Activated T-helper 9 cell treated with anti-CD3 and anti-CD28 coated beads, Interleukin-2, amount 50 U/mL, for 16 hours (primary cell): ENCODE measurements around the gene GRIP2.
"Not testable (repeated sequence)": the region's sequence is repeated elsewhere in the genome, so short reads cannot be mapped to it uniquely, and the experiment has no call there.

Experiments
- DNase-seq: peaks from one replicate; pipeline ENCODE4 v3.0.0-alpha.2; 2020; ENCODE audit warnings: low read depth

GRIP2 gene

GRCh38 chr3:14520149-14520548, 20.0 kb downstream of the GRIP2 start:
- no peak for DNase-seq

DNA sequence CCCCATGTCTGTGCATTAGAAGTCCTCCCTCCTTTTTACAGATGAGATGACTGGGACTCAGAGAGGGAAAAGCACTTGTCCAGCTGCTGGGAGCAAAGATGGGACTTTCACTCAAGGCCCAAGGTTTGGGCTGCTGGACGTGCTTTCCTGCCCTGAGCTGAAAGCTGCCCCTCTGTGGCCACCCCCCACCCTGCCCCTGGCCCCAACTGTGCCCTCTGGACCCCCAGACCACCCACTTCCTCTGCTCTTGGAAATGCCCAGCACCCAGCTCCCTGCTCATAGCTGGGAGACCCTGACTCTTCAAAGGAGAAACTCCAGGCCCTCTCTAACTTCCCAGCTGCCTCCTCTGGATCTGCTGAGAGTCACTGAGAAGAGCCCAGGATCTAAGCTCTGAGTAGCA, 20.7 kb downstream of the GRIP2 start:
- DNase-seq = no peak

GRCh38 chr3:14518893-14519292, 21.2 kb downstream of the GRIP2 start:
- no peak for DNase-seq

DNA sequence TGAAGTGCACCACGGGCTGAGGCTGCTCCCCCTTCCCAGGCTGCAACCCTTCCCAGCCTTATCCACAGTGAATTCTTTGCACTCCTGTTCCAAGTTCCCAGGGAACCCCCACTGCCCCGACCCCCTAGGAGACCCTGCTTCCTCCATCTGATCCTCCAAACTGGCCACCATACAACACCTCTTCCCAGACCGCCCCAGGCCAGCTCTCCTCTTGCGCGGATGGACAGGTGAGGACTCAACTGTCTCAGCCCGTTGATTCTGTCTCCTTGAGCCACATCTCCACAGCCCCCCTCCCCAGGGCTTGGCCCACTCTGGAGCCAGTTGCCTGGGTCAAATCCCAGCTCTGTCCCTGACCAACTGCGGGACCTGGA, 21.7 kb downstream of the GRIP2 start:
- no peak for DNase-seq

DNA sequence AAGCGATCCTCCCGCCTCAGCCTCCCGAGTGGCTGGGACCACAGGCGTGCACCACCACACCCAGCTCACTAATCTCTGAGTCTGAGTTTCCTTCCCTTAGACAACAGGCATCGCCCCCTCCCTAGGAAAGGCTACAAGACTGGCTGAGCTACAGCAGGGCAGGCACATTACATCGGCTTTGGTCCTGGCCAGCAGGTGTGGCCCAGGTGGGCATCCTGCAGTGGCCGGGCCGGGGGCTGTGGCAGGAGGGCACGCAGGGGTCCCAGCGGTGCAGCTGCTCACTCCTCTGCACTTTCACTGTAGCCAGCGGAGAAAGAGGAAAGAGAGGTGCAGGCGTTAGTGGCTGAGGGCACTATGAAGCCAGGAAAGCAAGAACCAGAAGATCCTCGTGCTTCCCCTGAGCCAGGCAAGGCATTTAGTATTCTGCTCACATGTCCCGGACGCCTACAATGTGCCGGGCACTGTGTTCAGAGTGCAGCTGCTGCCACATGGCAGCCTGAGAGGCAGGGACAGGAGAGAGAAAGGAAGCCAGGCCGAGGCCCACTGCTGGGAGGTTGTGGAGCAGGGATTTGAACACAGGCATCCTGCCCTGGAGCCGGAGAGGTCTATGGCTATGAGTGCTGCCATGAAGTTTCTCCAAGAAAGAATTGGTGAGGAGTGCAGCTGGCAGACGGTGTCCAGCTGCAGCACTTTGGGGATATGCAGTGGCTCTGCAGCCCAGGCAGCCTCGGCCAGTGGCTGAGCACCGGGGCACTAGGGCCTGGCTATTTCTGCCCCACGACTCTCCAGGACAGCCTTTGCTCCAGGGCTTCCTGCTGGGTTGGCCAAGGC, 22.3 kb downstream of the GRIP2 start:
- no peak for DNase-seq

DNA sequence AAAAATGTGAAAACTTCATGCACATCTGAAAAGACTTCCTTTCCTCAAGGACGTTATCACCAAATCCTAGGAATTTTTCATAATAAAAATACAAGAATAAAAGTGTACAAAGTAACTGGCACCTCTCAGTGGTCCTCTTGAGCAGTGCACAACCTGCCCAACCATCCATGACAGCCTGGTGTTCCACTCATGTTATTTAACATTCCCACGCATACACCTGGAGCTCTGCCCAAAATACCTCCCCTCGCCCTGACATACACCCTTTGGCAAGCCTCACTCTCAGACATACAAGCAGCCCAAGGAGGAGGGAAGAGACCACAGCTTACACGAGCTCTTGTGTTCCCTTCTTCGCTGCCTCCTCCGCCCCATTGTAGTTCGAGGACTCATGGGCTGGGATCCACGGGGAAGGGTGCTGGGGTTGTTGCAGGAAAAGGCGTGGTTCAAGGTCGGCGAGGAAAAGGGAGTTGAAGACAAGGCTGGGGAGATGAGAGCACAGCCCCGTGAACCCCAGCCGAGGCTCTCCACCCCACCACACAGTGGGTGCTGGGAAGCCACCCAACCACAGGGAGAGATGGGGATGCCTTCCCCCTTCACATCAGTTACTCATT, 23.3 kb downstream of the GRIP2 start:
- no peak for DNase-seq

DNA sequence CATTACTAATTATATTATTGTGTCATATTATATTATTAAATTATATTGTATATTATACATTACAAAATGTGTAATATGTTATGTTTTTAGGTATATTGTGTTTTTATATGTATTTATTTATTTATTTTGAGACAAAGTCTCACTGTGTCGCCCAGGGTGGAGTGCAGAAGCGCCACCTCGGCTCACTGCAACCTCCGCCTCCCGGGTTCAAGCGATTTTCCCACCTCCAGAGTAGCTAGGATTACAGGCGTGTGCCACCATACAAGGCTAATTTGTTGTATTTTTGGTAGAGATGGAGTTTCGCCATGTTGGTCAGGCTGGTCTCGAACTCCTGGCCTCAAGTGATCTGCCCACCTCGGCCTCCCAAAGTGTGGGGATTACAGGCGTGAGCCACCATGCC, 24.6 kb downstream of the GRIP2 start:
- DNase-seq = not testable (repeated sequence)

GRCh38 chr3:14514323-14514720, 25.8 kb downstream of the GRIP2 start:
- no peak for DNase-seq

GRCh38 chr3:14513566-14514322, 26.4 kb downstream of the GRIP2 start:
- no peak for DNase-seq

DNA sequence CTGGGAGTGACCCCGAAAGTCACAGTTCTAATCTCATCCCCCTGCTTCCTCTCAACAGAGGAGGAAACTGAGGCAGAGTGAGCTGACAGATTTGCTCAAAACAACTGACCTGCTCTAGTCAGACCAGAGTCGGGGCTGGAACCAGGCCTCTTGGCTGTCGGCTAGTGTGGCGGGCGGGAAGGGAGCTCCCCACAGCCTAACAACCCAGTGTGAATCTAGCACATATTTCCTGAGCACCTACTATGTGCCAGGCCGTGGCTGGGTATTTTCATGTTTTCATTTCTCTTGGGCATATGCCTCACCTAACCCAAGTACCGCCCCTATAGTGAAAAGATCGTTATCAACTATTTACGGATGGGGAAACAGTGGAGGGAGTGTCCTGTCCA, 27.2 kb downstream of the GRIP2 start:
- DNase-seq = no peak

DNA sequence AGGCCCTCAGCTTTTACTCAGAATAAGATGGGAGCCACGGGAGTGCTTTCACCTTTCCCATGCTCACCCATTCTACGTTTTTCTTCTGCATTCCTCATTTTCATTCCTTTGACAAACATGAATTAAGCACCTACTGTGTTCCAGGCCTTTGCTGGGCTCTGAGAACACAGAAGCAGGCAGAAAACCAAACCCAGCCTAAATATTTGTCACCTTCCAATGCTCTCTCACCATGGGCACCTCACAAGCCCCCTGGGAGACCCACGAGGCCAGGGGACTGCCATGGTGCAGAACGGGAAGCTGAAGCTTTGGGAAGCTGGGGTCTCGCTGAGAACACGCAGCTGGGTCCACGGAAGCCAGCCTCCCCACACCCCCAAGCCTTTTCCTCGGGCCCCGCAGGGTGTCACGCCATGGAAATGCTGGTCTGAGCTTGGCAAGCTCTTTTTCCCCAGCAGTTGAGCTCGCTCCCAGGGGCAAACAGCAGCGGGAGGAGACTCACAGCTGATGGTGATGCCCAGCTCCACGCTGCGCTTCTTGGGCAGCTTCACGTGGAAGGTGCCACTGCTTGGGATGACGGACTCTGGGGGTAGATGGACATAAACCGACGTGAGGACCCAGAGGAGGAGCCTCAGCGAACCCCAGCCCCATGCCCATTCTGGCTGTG, 27.7 kb downstream of the GRIP2 start:
- DNase-seq = no peak

DNA sequence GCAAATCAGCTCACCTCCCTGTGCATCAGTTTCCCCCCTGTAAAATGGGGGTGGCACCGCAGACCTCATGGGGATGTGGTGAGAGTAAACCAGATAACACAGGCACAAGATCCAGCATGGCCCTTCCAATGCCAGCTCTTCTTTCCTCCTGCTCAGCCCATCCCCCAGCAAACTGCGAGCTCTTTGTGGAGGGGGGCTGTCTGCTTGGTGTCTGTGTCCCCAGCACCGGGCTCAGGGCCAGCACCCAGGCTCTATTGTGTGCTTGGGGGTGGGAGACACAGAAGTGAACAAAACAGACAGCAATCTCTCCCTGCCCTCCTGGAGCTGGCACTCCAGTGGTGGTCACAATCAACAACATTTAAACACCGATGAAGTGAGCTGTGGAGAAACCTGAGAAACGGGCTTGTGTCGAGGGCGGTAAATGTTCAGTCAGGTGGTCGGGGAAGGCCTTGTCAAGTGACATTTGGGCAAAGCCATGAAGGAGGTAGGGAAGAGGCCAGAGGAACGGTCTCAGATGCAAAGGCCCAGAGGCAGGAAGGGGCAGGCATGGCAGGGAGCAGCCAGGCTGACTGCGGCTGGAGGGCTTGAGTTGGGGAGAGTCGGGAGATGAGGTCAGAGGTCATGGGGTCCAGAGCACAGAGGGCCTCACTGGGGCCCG, 28.4 kb downstream of the GRIP2 start:
- no peak for DNase-seq

- no peak for DNase-seq
These were observed 29.1 kb downstream of the GRIP2 start for GRCh38 chr3:14510838-14511622.

GRCh38 chr3:14509796-14510100, 30.4 kb downstream of the GRIP2 start:
- DNase-seq = no peak

GRCh38 chr3:14508966-14509795, 31.0 kb downstream of the GRIP2 start:
- peak; percentile 59 for DNase-seq

DNA sequence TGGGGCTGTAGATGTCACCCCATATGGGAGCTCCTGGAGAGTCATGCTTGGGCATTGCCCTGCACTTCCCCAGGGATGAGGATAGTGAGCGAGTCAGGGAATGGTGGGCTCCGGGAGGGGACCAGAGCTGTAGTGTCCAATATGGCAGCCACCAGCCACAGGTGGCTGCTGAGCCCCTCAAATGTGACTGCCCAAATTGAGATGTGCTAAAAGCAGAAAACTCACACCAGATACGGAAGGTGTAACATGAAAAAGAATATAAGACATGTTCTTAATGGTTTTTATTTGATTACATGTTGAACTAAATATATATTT, 31.7 kb downstream of the GRIP2 start:
- DNase-seq = no peak

- DNase-seq = no peak
These were observed 32.2 kb downstream of the GRIP2 start for GRCh38 chr3:14507757-14508504.

GRCh38 chr3:14507305-14507741, 32.8 kb downstream of the GRIP2 start:
- DNase-seq = no peak

GRCh38 chr3:14506626-14507304, 33.4 kb downstream of the GRIP2 start:
- no peak for DNase-seq
